GM12891 (cell line): ENCODE data around the gene MPO.

Experiments
- DNase-seq: peaks from one replicate; pipeline ENCODE4 v3.0.0; 2011; ENCODE audit warnings: low spot score; ENCODE audit not compliant: insufficient read length
- FAIRE-seq: peaks from 2 replicates; lab custom pipeline; 2011; peaks lifted over from hg19 to GRCh38; lab: Jason Lieb, UNC
- PAX5 ChIP-seq: IDR thresholded peaks from 2 replicates; pipeline ENCODE4 v1.6.1; 2011; ENCODE audit warnings: low read length, moderate library complexity, mild to moderate bottlenecking; ENCODE audit not compliant: insufficient read depth, severe bottlenecking
- POLR2A ChIP-seq: IDR thresholded peaks from 2 replicates; pipeline ENCODE4 v1.6.1; 2011; ENCODE audit warnings: low read depth, low read length, control low read depth
- POLR2AphosphoS5 ChIP-seq: IDR thresholded peaks from 2 replicates; pipeline ENCODE4 v1.6.1; 2011; ENCODE audit warnings: low read depth, low read length, control low read depth
- POU2F2 ChIP-seq: IDR thresholded peaks from 2 replicates; pipeline ENCODE4 v1.6.1; 2011; ENCODE audit warnings: low read depth, mild to moderate bottlenecking, control low read depth, low read length, moderate library complexity
- SPI1 ChIP-seq: IDR thresholded peaks from 2 replicates; pipeline ENCODE4 v1.6.1; 2011; ENCODE audit warnings: low read depth, low read length, control low read depth
- TAF1 ChIP-seq: IDR thresholded peaks from 2 replicates; pipeline ENCODE4 v1.6.1; 2011; ENCODE audit warnings: low read depth, low read length, control low read depth

MPO gene

DNA sequence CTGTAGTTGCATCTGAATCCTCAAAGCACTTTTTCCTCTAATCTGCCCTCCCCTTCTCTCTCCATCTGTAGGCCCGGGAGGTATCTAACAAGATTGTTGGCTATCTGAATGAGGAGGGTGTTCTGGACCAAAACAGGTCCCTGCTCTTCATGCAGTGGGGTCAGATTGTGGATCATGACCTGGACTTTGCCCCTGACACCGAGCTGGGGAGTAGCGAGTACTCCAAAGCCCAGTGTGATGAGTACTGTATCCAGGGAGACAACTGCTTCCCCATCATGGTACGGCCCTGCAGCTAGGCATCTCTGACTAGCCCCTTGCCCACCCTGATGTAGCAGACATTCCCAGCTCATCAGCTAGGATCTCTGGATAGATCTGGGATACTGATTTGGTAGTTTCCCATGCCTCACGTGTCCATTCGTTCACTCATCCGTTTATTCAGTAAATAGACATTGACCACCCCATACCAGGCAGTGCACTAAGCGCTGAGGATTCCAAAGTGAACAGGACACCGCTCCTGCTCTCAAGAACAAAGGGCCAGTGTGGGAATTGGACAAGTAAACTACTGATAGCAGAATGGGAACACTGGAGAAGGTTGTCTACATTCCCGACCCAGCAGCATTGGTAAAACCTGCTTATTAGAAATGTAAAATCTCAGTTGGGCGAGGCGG is 30.3 kb downstream of the MPO start:
- DNase-seq (no peak), FAIRE-seq (peak; percentile 13)
- TF ChIP-seq POU2F2 (no peak), SPI1 (no peak), POLR2AphosphoS5 (no peak), TAF1 (no peak), POLR2A (no peak), PAX5 (no peak)

DNA sequence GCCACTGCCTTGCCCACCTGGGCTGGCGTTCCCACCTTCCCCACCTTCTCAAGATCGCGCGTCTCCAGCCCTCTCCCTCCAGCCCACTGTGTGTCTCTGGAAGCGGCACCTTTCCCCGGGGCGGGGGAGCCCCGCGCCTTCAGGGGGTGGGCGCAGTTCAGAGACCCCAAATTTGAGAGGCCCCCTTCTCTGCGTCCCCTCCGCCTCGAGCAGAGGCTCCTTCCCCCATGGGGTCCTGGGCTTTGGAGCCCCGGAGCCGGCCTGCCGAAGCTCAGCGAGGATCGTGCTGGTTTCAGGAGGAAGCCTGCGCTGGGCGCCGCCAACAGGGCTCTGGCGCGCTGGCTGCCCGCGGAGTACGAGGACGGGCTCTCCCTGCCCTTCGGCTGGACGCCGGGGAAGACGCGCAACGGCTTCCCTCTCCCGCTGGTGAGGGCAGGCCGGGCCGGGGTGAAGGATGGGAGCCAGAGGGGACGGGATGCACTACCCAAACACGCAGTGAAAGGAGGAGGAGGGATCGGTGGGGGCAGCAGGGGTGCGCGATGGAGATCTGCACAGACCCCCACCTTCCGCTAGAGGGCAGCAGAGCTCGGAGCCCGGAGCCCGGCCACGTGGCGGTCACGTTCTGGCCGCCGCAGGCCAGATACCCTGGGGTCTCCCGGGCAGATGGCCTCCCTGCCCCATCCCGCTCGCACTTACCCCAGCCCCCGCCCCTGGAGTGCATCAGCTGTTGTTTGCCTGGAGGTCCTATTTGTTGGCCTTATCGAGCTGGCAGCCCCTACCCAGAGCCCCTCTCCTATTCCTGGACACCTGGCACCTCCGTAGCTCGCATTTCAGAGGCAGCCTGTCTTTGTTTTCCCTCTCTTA is 31.2 kb downstream of the MPO start:
- TF ChIP-seq PAX5 (no peak), POU2F2 (no peak), TAF1 (no peak), POLR2A (no peak)
- peak; percentile 92 for DNase-seq
- FAIRE-seq = peak; percentile 93

DNA sequence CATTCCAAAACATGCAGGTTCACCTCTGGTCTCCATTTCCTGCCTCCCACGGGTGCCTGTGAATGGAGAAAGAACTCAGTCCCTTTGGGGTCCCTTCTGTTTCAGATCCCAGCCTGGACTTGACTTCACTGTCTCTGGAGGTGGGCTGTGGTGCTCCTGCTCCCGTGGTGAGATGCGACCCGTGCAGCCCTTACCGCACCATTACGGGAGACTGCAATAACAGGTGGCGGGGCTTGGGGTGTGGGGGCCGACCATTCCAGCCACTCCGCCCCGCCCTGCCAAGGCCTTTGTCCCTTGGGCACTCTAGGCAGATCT is 31.8 kb downstream of the MPO start:
- FAIRE-seq = no peak
- DNase-seq = no peak
- TF ChIP-seq POU2F2 = no peak
- no peak for TF ChIP-seq TAF1
- TF ChIP-seq PAX5 = no peak
- no peak for TF ChIP-seq SPI1
- TF ChIP-seq POLR2A = no peak
- TF ChIP-seq POLR2AphosphoS5 = no peak

DNA sequence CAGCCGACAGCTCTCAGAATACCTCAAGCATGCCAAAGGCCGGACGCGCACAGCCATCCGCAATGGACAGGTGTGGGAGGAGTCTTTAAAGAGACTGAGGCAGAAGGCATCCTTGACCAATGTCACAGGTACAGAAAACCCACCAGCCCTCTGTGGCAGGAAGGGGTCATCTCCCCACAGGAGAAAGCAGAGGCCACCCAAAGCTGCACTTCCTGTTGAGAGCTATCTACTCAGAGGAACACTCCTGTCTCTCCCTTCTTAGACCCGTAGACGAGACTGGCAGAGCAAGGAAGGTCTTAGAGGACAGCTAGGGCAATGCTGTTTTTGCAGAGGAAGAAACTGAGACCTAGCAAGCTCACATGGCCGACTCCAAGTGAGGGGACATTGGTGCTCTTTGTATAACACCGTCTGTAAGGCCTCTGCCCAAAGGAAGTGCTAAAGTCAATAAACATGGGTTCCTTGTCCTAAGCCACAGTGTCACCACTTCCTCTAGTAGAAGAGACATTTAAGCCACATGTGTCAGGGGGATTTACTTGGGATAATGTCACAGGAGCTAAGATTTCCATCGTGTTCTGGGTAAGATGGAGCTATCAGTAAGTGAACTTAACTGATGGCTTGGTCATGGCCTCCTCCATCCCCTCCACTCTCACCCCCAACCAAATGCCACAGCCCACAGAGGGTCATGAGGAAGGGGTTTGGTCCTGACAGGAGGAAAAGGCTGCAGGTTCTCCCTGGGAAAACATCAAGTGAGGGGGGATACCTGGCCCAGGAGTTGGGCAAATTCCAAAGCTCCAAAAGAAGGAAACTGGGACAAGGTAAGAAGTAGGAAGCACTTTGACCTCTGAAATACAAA is 33.0 kb downstream of the MPO start:
- TF ChIP-seq TAF1 (no peak), POLR2A (no peak), POLR2AphosphoS5 (no peak), POU2F2 (no peak), PAX5 (no peak), SPI1 (peak; percentile 24; the same call in 1 of the 2 replicates)
- FAIRE-seq (no peak), DNase-seq (no peak)

DNA sequence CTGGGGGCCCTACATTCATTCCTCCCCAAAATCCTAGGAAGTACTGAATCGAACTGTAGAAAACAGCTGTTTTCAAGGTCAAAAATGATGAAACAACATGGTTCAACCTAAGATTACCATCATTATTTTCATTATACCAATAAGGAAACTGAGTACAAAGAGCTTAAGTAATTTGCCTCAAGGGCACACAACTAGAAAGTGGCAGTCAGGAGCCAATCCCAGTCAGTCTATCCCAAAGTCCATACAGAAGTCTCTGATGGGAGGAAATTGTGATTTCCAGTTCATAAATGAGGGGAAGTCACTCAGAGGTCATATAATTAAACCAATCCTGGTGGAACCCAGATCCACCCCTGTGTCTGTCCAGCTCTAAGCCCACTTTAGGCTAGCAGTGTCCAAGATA is 34.0 kb downstream of the MPO start:
- FAIRE-seq = no peak
- no peak for DNase-seq
- TF ChIP-seq POU2F2 (no peak), SPI1 (no peak), POLR2A (no peak), TAF1 (no peak), POLR2AphosphoS5 (no peak), PAX5 (no peak)

DNA sequence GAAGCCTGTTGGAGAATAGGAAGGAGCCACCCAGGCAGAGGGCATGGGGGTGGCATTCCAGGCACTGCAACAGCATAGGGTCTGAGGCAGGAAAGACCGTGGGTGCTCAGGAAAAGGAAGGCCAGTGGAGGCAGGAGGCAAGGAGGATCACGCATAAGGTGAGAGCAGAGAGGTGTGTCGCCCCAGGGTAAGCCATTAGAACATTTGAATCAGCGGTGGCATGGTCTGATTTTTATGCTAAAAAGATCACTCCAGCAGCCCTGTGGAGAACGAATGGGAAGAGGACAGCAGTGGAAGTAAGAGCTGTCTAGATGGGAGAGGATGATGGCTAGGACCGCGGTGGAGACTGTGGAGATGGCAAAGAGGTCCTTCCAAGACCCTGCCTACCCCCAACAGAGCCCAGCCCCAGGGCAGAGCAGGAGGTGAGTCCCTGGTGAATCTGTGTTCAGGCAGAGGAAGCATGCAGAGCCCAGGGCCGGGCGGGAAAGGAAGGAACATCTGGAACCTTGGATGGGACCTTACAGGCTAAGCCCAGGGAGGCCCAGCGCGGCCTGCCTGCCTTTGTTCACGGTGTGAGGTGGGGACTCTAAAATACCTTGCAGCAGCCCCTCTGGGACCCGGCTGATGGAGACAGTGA is 34.5 kb downstream of the MPO start:
- DNase-seq (no peak), FAIRE-seq (no peak)
- TF ChIP-seq TAF1 = no peak
- no peak for TF ChIP-seq SPI1
- no peak for TF ChIP-seq POU2F2
- no peak for TF ChIP-seq POLR2AphosphoS5
- TF ChIP-seq PAX5 = no peak
- TF ChIP-seq POLR2A = no peak

DNA sequence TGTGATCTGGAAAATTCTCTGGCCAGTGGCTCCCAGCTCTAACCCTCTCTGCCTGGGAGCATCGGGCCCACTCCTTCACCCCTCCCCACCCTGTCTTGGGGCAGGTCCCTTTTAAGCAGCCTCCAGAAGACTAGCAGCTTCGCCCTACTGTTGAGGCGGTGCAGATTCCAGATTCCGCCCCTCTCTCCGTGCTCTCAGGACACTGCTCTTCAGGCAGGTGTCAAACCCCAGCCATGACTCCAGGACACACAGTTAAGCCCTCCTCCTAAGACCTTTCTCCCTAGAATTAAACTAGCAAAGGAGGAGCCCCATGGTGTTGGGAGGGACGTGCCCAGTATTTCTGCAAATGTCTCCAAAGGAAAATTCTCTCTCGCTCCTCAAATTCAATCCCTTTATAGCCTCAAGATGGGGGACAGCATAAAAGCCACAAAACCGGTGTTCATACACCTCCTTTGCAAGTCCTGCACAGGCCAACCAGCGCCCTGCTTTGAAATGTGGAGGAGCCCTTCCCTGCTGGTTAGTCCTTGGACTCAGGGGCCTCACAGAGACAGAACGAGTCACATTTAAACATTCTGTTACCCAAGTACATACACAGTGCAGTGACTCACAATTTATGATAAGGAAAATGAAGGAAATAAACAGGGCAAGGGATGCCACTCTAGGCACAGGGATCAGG is 35.2 kb downstream of the MPO start:
- DNase-seq = no peak
- no peak for FAIRE-seq
- TF ChIP-seq POU2F2 = no peak
- TF ChIP-seq POLR2AphosphoS5 = no peak

DNA sequence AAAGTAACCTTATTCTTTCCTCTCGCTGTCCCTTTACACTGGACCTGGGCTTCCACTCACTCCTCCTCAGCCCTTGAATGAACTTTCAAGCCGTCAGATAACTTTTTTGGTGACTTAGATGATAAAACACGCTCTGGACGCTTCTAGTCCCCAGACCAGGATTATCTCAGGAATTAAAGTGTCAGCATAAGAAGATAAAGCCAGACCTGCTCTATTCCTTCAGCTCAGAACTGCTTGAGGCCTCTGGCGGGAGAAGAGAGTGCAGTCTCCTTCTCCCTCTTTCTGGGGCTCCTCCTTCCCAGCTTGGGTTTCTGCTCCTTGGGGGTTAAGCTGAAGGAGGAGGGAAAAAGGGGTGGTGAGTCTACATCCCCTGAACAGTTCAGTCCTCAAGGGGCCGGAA is 35.8 kb downstream of the MPO start:
- TF ChIP-seq PAX5 (no peak), SPI1 (no peak), POLR2A (no peak), POU2F2 (no peak)
- FAIRE-seq (no peak), DNase-seq (no peak)
